Prostate gland (tissue), 2 donors: ENCODE results near the gene ABL1.

Experiments used
- CTCF ChIP-seq, 4 experiments: fragments of 200-600 bp in 2 of 4; fragments of 450-650 bp in 2 of 4; sonication (generic) in 2 of 4; IDR thresholded peaks; 1 replicate in 3 of 4; 2 replicates in 1 of 4; pipeline ENCODE4 v1.5.1; 2016 to 2019; ENCODE audit warnings: antibody characterized with exemption in 4 of 4, mild to moderate bottlenecking in 2 of 4, moderate library complexity in 2 of 4
- POLR2A ChIP-seq: fragments of 450-650 bp; IDR thresholded peaks from one replicate; pipeline ENCODE4 v1.6.1; 2016; ENCODE audit warnings: antibody characterized with exemption, mild to moderate bottlenecking
- POLR2AphosphoS5 ChIP-seq: sonication (generic); formaldehyde crosslinking; IDR thresholded peaks from one replicate; pipeline ENCODE4 v1.6.1; 2017; ENCODE audit warnings: antibody characterized with exemption

- TF ChIP-seq CTCF (IDR thresholded peaks at IDR 0.05) = no peak
- TF ChIP-seq POLR2AphosphoS5 = no peak
- TF ChIP-seq POLR2A = no peak
Measured at GRCh38 chr9:130789747-130790672, 45.0 kb upstream of the ABL1 start.
